Measurements from ENCODE around the gene LMO4. TPM values are rescaled to one million over a fixed set of nuclear protein-coding genes. Genes with fewer than 3 reads are reported as not detected.

The LMO4 gene
- total and polyA plus RNA-seq, 4 donors: 35.7 to 96.4 (median 54.7) TPM

DNA sequence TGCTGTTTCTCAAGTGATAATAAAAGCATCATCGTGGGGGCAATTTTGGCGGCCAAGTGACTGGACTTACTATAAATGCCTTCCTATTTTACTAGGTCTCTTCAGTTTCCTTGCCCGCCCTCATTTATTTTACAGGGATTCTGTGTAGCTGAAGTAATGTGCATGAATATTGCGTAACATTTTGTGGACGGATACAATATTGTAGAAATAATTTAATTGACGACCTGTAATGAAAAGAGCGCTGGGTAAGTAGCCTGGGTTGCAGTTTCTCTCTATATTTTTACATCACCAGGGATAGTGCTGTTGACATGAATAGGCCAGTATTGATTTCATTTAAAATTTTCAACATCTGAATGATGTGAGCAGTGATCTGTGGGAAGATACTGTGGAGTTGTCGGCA, 28.1 kb upstream of the LMO4 start:
- no peaks in the 10 kb centered on the region for H3K9me3 ChIP-seq (ENCODE audit: control insufficient read depth in 4 of 4, insufficient read depth in 3 of 4, low read length in 3 of 4)
- 78 to 89% methylated on average over 8 of the region's 8 CpGs for WGBS, 2 donors
- ATAC-seq (ENCODE audit: insufficient read depth, low FRiP score): no peak

DNA sequence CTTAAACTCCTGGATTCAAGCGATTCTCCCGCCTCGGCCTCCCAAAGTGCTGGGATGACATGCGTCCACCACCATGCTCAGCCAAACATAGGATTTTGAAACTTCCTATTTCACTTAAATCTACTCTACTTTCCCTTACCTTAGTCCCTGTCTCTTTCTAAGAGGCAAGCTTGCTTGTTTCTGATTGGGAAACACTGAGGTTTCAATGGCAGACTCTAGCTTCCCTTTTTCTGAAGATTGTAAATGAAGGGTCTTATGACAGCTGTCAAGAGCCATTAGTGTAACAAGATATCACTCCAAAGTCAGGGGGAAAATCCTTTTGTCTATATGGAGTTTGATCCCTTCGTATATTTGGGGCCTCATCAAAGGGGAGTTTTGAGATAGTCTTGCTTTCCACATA, 23.5 kb upstream of the LMO4 start:
- H3K36me3 ChIP-seq (ENCODE audit: control insufficient read depth in 4 of 4, insufficient read depth in 4 of 4, low read length in 4 of 4): no peaks in the 10 kb centered on the region
- H3K27ac ChIP-seq (ENCODE audit: low read depth in 1 of 2, low read length in 1 of 2): no peak overlapping the region
- H3K4me3 ChIP-seq: no peak overlapping the region
- peaks cover 0 to 16% (median 0%) of the 10 kb centered on the region in 5 donors for H3K4me1 ChIP-seq (ENCODE audit: control insufficient read depth in 5 of 5, insufficient read depth in 5 of 5, low read length in 5 of 5)
- WGBS, 2 donors: 32 to 75% methylated on average over 5 of the region's 5 CpGs
- DNase-seq (no peak), ATAC-seq (ENCODE audit: insufficient read depth, low FRiP score) (no peak)
- TF ChIP-seq, protein P1, sequence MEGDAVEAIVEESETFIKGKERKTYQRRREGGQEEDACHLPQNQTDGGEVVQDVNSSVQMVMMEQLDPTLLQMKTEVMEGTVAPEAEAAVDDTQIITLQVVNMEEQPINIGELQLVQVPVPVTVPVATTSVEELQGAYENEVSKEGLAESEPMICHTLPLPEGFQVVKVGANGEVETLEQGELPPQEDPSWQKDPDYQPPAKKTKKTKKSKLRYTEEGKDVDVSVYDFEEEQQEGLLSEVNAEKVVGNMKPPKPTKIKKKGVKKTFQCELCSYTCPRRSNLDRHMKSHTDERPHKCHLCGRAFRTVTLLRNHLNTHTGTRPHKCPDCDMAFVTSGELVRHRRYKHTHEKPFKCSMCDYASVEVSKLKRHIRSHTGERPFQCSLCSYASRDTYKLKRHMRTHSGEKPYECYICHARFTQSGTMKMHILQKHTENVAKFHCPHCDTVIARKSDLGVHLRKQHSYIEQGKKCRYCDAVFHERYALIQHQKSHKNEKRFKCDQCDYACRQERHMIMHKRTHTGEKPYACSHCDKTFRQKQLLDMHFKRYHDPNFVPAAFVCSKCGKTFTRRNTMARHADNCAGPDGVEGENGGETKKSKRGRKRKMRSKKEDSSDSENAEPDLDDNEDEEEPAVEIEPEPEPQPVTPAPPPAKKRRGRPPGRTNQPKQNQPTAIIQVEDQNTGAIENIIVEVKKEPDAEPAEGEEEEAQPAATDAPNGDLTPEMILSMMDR (IDR thresholded peaks at IDR 0.05; ENCODE audit: control extremely low read depth, extremely low read depth): no peak
- H3K27me3 ChIP-seq (ENCODE audit: control insufficient read depth in 3 of 3, insufficient read depth in 3 of 3, low read length in 2 of 3): no peaks in the 10 kb centered on the region
- H3K9ac ChIP-seq (ENCODE audit: insufficient read depth in 1 of 2, low read length in 2 of 2): no peak overlapping the region
- no peaks in the 10 kb centered on the region for H3K9me3 ChIP-seq (ENCODE audit: control insufficient read depth in 4 of 4, insufficient read depth in 3 of 4, low read length in 3 of 4)

More for the DNA sequence above, 28.1 kb upstream of the LMO4 start:
- Histone ChIP-seq H3K9ac (ENCODE audit: insufficient read depth in 1 of 2, low read length in 2 of 2) (no peak overlapping the region), H3K27me3 (ENCODE audit: control insufficient read depth in 3 of 3, insufficient read depth in 3 of 3, low read length in 2 of 3) (no peaks in the 10 kb centered on the region), H3K27ac (ENCODE audit: low read depth in 1 of 2, low read length in 1 of 2) (no peak overlapping the region), H3K4me3 (no peak overlapping the region), H3K4me1 (ENCODE audit: control insufficient read depth in 5 of 5, insufficient read depth in 5 of 5, low read length in 5 of 5) (no peaks in the 10 kb centered on the region), H3K36me3 (ENCODE audit: control insufficient read depth in 4 of 4, insufficient read depth in 4 of 4, low read length in 4 of 4) (no peaks in the 10 kb centered on the region)
- DNase-seq: no peak
- TF ChIP-seq, protein P1 (IDR thresholded peaks at IDR 0.05; ENCODE audit: control extremely low read depth, extremely low read depth): no peak

DNA sequence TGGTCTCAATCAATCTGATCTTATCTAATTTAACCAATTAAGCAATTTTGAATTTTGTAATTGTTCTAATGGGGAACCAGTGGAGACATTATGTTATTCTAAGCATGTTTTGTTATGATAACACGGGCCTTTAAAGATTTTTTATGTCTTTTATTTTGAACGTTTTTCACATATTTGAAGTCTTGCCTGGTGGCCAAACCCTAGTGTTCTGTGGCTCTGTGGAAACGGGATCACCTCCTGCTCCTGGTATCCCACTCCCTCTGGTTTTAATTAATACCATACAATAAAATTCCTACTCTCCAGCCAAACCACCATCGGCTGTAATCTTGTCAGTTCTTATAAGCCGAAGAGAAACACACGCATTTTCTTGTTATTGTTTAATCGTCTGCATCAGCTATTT, 22.9 kb upstream of the LMO4 start:
- Histone ChIP-seq H3K27me3 (ENCODE audit: control insufficient read depth in 3 of 3, insufficient read depth in 3 of 3, low read length in 2 of 3) (no peaks in the 10 kb centered on the region), H3K9me3 (ENCODE audit: control insufficient read depth in 4 of 4, insufficient read depth in 3 of 4, low read length in 3 of 4) (no peaks in the 10 kb centered on the region), H3K9ac (ENCODE audit: insufficient read depth in 1 of 2, low read length in 2 of 2) (no peak overlapping the region), H3K36me3 (ENCODE audit: control insufficient read depth in 4 of 4, insufficient read depth in 4 of 4, low read length in 4 of 4) (no peaks in the 10 kb centered on the region), H3K27ac (ENCODE audit: low read depth in 1 of 2, low read length in 1 of 2) (no peak overlapping the region), H3K4me3 (no peak overlapping the region), H3K4me1 (ENCODE audit: control insufficient read depth in 5 of 5, insufficient read depth in 5 of 5, low read length in 5 of 5) (peaks cover 0 to 16% (median 0%) of the 10 kb centered on the region in 5 donors)
- ATAC-seq (ENCODE audit: insufficient read depth, low FRiP score): no peak
- TF ChIP-seq, protein P1 (IDR thresholded peaks at IDR 0.05; ENCODE audit: control extremely low read depth, extremely low read depth): no peak
- DNase-seq: no peak
- WGBS, 2 donors: 81 to 82% methylated on average over 7 of the region's 7 CpGs

DNA sequence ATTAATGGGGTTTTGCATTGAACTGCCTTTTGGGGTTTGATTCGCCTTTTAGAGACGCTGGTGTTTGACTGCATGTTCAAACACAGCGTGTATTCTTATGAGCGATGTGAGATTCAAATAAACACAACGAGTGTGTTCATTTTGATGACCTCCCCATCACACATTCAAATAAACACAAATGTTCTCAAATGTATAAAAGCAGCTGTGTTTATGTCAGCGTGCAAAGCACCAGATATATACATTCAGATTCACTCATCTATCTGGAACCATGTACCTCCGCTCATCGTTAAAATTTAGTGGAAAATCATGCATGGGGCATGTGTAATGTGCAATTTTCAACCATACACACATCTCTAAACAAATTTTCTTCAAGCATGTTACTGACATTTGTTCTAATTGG, 21.4 kb upstream of the LMO4 start:
- peaks cover 0 to 16% (median 0%) of the 10 kb centered on the region in 5 donors for H3K4me1 ChIP-seq (ENCODE audit: control insufficient read depth in 5 of 5, insufficient read depth in 5 of 5, low read length in 5 of 5)
- no peak for ATAC-seq (ENCODE audit: insufficient read depth, low FRiP score)
- TF ChIP-seq, protein P1 (IDR thresholded peaks at IDR 0.05; ENCODE audit: control extremely low read depth, extremely low read depth): no peak
- no peaks in the 10 kb centered on the region for H3K27me3 ChIP-seq (ENCODE audit: control insufficient read depth in 3 of 3, insufficient read depth in 3 of 3, low read length in 2 of 3)
- no peaks in the 10 kb centered on the region for H3K9me3 ChIP-seq (ENCODE audit: control insufficient read depth in 4 of 4, insufficient read depth in 3 of 4, low read length in 3 of 4)
- DNase-seq: peak in 2 of 3 donors; percentile 73 to 82
- H3K9ac ChIP-seq (ENCODE audit: insufficient read depth in 1 of 2, low read length in 2 of 2): no peak overlapping the region
- 76 to 82% methylated on average over 8 of the region's 8 CpGs for WGBS, 2 donors
- H3K4me3 ChIP-seq: no peak overlapping the region
- no peak overlapping the region for H3K27ac ChIP-seq (ENCODE audit: low read depth in 1 of 2, low read length in 1 of 2)
- H3K36me3 ChIP-seq (ENCODE audit: control insufficient read depth in 4 of 4, insufficient read depth in 4 of 4, low read length in 4 of 4): no peaks in the 10 kb centered on the region
